Measurements from ENCODE around the gene CCT7. TPM values are rescaled to one million over a fixed set of nuclear protein-coding genes. Genes with fewer than 3 reads are reported as not detected.

Gene CCT7
- total and polyA plus RNA-seq, 2 experiments from 2014 or later: 287 to 642 TPM

GRCh38 chr2:73295751-73296400 lies 61.8 kb downstream of the CCT7 start:
- TF ChIP-seq JUNB (IDR thresholded peaks at IDR 0.05; ENCODE audit: unreplicated experiment): no peak
- TF ChIP-seq CREB1 (CRISPR knock-in tag; IDR thresholded peaks at IDR 0.05; ENCODE audit: low read depth): no peak
- no peak for TF ChIP-seq STAT1 (IDR thresholded peaks at IDR 0.05; ENCODE audit: unreplicated experiment)
- no peak for TF ChIP-seq ETS1 (IDR thresholded peaks at IDR 0.05)
- TF ChIP-seq EZH2 (IDR thresholded peaks at IDR 0.05; ENCODE audit: low read depth, unreplicated experiment): no peak
- TF ChIP-seq NANOG (IDR thresholded peaks at IDR 0.05; ENCODE audit: borderline replicate concordance): no peak
- no peak for TF ChIP-seq ZNF462 (CRISPR knock-in tag; IDR thresholded peaks at IDR 0.05)
- TF ChIP-seq ZNF114 (CRISPR knock-in tag; IDR thresholded peaks at IDR 0.05): no peak
- TF ChIP-seq REST (IDR thresholded peaks at IDR 0.05; ENCODE audit: unreplicated experiment): no peak
- no peak for TF ChIP-seq EZH2phosphoT487 (IDR thresholded peaks at IDR 0.05; ENCODE audit: unreplicated experiment)
- TF ChIP-seq CTCF (conservative IDR thresholded peaks at IDR 0.05; ENCODE audit: low read depth in 2 of 2): no peak
- TF ChIP-seq POLR2AphosphoS5 (IDR thresholded peaks at IDR 0.05; ENCODE audit: low read depth): no peak
- no peak for TF ChIP-seq ZNF331 (CRISPR knock-in tag; IDR thresholded peaks at IDR 0.05; ENCODE audit: low read depth)
- H3K4me1 ChIP-seq (ENCODE audit: insufficient read depth): peaks cover 7% of the 10 kb centered on the region; the same call in 1 of the 2 replicates
- H4K20me1 ChIP-seq (replicated peaks; ENCODE audit: insufficient read depth): peaks cover 1% of the 10 kb centered on the region
- no peaks in the 10 kb centered on the region for H3K9me2 ChIP-seq (ENCODE audit: insufficient read depth)
- peaks cover 4% of the 10 kb centered on the region for H3F3A ChIP-seq (replicated peaks; ENCODE audit: low read depth)
- H2AFZ ChIP-seq: no peak overlapping the region
- Mint-ChIP-seq H3K27me3 (ENCODE audit: insufficient read depth, low read depth, poor library complexity) (peaks cover 49% of the 10 kb centered on the region), H3K9me3 (no peaks in the 10 kb centered on the region), H3K4me3 (no peak overlapping the region), H3K27ac (no peak overlapping the region), H3K4me1 (peaks cover 14% of the 10 kb centered on the region), H3K36me3 (ENCODE audit: low read depth) (no peaks in the 10 kb centered on the region)
- H3K27me3 ChIP-seq (ENCODE audit: insufficient read depth): peaks cover 69% of the 10 kb centered on the region
- ATAC-seq: no peak
- DNase-seq (ENCODE audit: low spot score): no peak
- no peaks in the 10 kb centered on the region for H3K79me2 ChIP-seq (replicated peaks; ENCODE audit: insufficient read depth)
- no peak overlapping the region for H3K27ac ChIP-seq (ENCODE audit: low read depth)
- no peak overlapping the region for H3K4me2 ChIP-seq
- H3K4me3 ChIP-seq: no peak overlapping the region
- no peaks in the 10 kb centered on the region for H3K36me3 ChIP-seq (ENCODE audit: insufficient read depth)
